Gastroesophageal sphincter (tissue), 4 donors: ENCODE measurements around the gene PHLDB1. TPM values are rescaled to one million over a fixed set of nuclear protein-coding genes. Genes with fewer than 3 reads are reported as not detected.

Experiments
- small RNA-seq, 4 donors: library from RNA; depleted of rRNA; stranded (forward); fragments of <200 nt; gene quantifications; one replicate each; pipeline ENCODE3, GENCODE V24; 2016
- total RNA-seq, 4 donors: library from RNA; depleted of rRNA; stranded (reverse); fragments of >200 nt; gene quantifications; one replicate each; pipeline ENCODE4 v1.1.0, GENCODE V29; 2016

Gene PHLDB1
- total RNA-seq, 4 donors from 2014 or later = 45.8 to 144 (median 101) TPM

Small RNA genes within 50 kb of the gene (small RNA-seq; reads per million reads assigned to genes)
- gene RNU6-1157P = 0 reads per million in 4 donors
- gene RNU6-376P = 0 reads per million in 4 donors

Other genes with a start within 250 kb of the PHLDB1 start
- gene UBE4A, start 248.0 kb upstream of the PHLDB1 start, total RNA-seq = 10 to 100 TPM; 37.3 to 44.6 (median 42.8) TPM
- gene ATP5MG, start 206.0 kb upstream of the PHLDB1 start, total RNA-seq = 10 to 100 TPM; 59.8 to 79.4 (median 70.2) TPM
- gene KMT2A, start 171.1 kb upstream of the PHLDB1 start, total RNA-seq = 100 to 1,000 TPM in 1 of 4 donors, 10 to 100 TPM in 3; 42.3 to 116 (median 74.8) TPM
- 1 to 10 TPM in 3 of 4 donors, under 1 TPM in 1; 0.81 to 5.6 (median 3.3) TPM for gene TTC36, start 80.1 kb upstream of the PHLDB1 start, total RNA-seq
- 10 to 100 TPM; 36.9 to 57.1 (median 51.8) TPM for gene TMEM25, start 76.4 kb upstream of the PHLDB1 start, total RNA-seq
- 10 to 100 TPM; 23.5 to 30.8 (median 27.7) TPM for gene IFT46, start 41.7 kb upstream of the PHLDB1 start, total RNA-seq
- 100 to 1,000 TPM in 3 of 4 donors, 10 to 100 TPM in 1; 84.9 to 141 (median 128) TPM for gene ARCN1, start 35.2 kb upstream of the PHLDB1 start, total RNA-seq
- not detected for gene TREH, start 72.0 kb downstream of the PHLDB1 start, total RNA-seq
- 100 to 1,000 TPM; 111 to 163 (median 116) TPM for gene DDX6, start 183.5 kb downstream of the PHLDB1 start, total RNA-seq